ENCODE measurements around the gene TELO2. TPM values are rescaled to one million over a fixed set of nuclear protein-coding genes. Genes with fewer than 3 reads are reported as not detected.

Gene TELO2
- total and polyA plus RNA-seq, 10 donors = 28.5 to 110 (median 57.8) TPM

DNA sequence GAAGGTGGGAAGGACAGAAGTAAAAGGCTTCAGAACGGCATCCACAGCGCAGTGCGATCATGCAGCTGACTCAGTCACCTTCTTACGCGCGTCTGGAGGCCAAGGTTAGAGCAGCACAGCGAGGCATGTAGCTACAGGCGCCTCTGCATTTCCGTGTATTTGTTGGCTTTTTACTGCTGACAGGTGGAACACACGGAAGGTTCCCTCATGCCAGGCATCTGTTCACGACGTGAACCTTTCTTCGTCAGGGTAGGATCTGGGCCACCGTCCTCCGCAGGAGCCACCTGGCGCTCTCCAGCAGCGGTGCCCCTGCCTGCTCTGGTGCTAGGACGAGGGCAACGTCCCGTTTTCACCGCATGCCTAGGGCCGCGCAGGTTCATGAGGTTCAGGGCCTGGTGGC lies 55.6 kb downstream of the TELO2 start:
- DNase-seq = no peak
- TF ChIP-seq, protein P1, sequence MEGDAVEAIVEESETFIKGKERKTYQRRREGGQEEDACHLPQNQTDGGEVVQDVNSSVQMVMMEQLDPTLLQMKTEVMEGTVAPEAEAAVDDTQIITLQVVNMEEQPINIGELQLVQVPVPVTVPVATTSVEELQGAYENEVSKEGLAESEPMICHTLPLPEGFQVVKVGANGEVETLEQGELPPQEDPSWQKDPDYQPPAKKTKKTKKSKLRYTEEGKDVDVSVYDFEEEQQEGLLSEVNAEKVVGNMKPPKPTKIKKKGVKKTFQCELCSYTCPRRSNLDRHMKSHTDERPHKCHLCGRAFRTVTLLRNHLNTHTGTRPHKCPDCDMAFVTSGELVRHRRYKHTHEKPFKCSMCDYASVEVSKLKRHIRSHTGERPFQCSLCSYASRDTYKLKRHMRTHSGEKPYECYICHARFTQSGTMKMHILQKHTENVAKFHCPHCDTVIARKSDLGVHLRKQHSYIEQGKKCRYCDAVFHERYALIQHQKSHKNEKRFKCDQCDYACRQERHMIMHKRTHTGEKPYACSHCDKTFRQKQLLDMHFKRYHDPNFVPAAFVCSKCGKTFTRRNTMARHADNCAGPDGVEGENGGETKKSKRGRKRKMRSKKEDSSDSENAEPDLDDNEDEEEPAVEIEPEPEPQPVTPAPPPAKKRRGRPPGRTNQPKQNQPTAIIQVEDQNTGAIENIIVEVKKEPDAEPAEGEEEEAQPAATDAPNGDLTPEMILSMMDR (IDR thresholded peaks at IDR 0.05 in 8 of 11, conservative IDR thresholded peaks at IDR 0.05 in 3 of 11) = no peak
- TF ChIP-seq POLR2AphosphoS5 (IDR thresholded peaks at IDR 0.05) (peak in 2 of 3 donors; percentile 46 to 64), POLR2A (IDR thresholded peaks at IDR 0.05) (no peak)
- intact Hi-C loops (cut with DNase I; ENCODE audit: low total_unique reads) = no loop called here
- H3K27me3 ChIP-seq (replicated peaks in 1 of 7) = no peaks in the 10 kb centered on the region
- WGBS, 5 donors = 76 to 87% (median 81%) methylated on average over 22 to 23 of the region's 23 CpGs
- peaks cover 0 to 72% (median 13%) of the 10 kb centered on the region in 6 donors for H3K36me3 ChIP-seq
- no peaks in the 10 kb centered on the region for H3K9me3 ChIP-seq
- peak overlapping the region in 4 of 8 donors; percentile 7 to 46 (median 30) for H3K27ac ChIP-seq
- peaks cover 30 to 69% (median 50%) of the 10 kb centered on the region in 6 donors for H3K4me1 ChIP-seq
- no peak overlapping the region for H3K4me3 ChIP-seq

DNA sequence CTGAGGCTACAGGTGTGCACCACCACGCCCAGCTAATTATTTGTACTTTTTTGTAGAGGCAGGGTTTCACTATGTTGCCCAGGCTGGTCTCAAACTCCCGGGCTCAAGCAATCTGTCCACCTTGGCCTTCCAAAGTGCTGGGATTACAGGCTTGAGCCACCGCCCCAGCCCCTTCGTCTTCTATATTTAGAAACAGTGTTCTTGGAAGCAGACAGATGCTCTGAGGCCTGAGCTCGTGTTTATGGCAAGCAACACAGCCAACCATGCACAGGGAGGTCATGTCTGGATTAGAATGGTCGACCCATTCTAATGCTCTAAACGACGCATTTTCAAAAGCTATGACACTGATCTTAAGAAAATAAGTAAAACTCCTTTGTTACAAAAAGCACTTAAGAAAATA lies 56.9 kb downstream of the TELO2 start:
- Histone ChIP-seq H3K27ac (no peak overlapping the region), H3K4me1 (peaks cover 18 to 56% (median 37%) of the 10 kb centered on the region in 6 donors), H3K9me3 (no peaks in the 10 kb centered on the region), H3K36me3 (peaks cover 0 to 85% (median 20%) of the 10 kb centered on the region in 6 donors), H3K4me3 (no peak overlapping the region), H3K27me3 (replicated peaks in 1 of 7) (no peaks in the 10 kb centered on the region)
- DNase-seq = no peak
- 79 to 89% (median 85%) methylated on average over 8 of the region's 8 CpGs for WGBS, 5 donors
- TF ChIP-seq POLR2A (IDR thresholded peaks at IDR 0.05) (no peak), POLR2AphosphoS5 (IDR thresholded peaks at IDR 0.05) (no peak)
- TF ChIP-seq, protein P1 (IDR thresholded peaks at IDR 0.05 in 8 of 11, conservative IDR thresholded peaks at IDR 0.05 in 3 of 11) = no peak
- intact Hi-C loops (cut with DNase I; ENCODE audit: low total_unique reads) = no loop called here

DNA sequence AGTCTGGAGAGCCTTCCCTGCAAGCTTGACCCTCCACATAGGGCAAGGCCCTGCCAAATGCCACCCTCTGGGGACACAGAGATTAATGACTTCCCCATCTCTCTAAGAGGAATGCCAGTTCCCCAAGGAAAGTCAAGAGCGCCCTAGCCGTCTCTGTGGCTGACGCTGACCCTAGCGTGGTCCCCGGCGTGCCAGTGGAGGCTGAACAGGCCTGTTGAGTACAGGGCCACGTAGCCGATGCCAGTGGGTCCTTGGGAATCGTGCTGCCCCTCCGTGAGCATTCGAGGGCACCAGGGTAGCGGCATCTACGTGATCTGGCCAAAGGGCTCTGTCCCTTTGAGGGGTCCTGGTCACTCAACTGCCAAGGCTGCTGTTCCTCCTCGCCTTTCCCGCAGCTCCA lies 57.5 kb downstream of the TELO2 start:
- Histone ChIP-seq H3K4me3 (no peak overlapping the region), H3K36me3 (peaks cover 0 to 91% (median 26%) of the 10 kb centered on the region in 6 donors), H3K27me3 (replicated peaks in 1 of 7) (no peaks in the 10 kb centered on the region), H3K4me1 (peaks cover 12 to 50% (median 31%) of the 10 kb centered on the region in 6 donors), H3K27ac (no peak overlapping the region), H3K9me3 (no peaks in the 10 kb centered on the region)
- peak in 1 of 3 donors; percentile 9 for TF ChIP-seq POLR2AphosphoS5 (IDR thresholded peaks at IDR 0.05)
- TF ChIP-seq, protein P1 (IDR thresholded peaks at IDR 0.05 in 8 of 11, conservative IDR thresholded peaks at IDR 0.05 in 3 of 11) = no peak
- no peak for DNase-seq
- intact Hi-C loops (cut with DNase I; ENCODE audit: low total_unique reads) = no loop called here
- WGBS, 5 donors = 89 to 96% (median 92%) methylated on average over 9 to 15 of the region's 15 CpGs

DNA sequence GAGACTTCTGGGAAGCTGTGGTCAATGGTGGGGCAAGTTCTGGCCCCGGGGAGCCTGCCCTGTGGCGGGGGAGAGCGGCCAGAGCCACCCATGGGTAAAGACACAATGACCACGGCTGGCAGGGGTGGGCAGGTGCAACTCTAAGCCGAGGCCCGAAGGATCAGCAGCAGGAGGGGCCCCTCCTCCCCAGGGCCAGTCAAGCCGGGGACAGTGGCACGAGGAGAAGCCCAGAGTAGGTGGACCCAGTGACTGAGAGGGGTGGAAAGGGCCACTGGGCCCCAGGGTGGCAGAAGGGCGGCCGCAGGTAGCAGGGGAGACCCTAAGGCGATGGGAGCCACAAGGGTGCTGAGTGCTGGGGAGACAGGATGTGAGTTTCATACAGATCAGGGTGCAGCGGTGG lies 58.0 kb downstream of the TELO2 start:
- Histone ChIP-seq H3K4me1 (peaks cover 7 to 45% (median 26%) of the 10 kb centered on the region in 6 donors), H3K4me3 (no peak overlapping the region), H3K9me3 (no peaks in the 10 kb centered on the region), H3K36me3 (peaks cover 0 to 91% (median 31%) of the 10 kb centered on the region in 6 donors), H3K27me3 (replicated peaks in 1 of 7) (no peaks in the 10 kb centered on the region), H3K27ac (no peak overlapping the region)
- DNase-seq = no peak
- TF ChIP-seq POLR2AphosphoS5 (IDR thresholded peaks at IDR 0.05) (peak in 1 of 3 donors; percentile 3), POLR2A (IDR thresholded peaks at IDR 0.05) (no peak)
- intact Hi-C loops (cut with DNase I; ENCODE audit: low total_unique reads) = no loop called here
- 88 to 97% (median 92%) methylated on average over 12 of the region's 12 CpGs for WGBS, 5 donors
